ENCODE measurements around the gene PRDM10.

- TF ChIP-seq CTCF (IDR thresholded peaks at IDR 0.05): no peak
- TF ChIP-seq POLR2A (IDR thresholded peaks at IDR 0.05): no peak
Measured at GRCh38 chr11:130025371-130025770, 22.7 kb upstream of the PRDM10 start.
